ENCODE measurements around the gene SCAMP5. TPM values are rescaled to one million over a fixed set of nuclear protein-coding genes. Genes with fewer than 3 reads are reported as not detected.

The SCAMP5 gene
- total RNA-seq, 1 experiment from 2014 or later: 11.8 TPM

DNA sequence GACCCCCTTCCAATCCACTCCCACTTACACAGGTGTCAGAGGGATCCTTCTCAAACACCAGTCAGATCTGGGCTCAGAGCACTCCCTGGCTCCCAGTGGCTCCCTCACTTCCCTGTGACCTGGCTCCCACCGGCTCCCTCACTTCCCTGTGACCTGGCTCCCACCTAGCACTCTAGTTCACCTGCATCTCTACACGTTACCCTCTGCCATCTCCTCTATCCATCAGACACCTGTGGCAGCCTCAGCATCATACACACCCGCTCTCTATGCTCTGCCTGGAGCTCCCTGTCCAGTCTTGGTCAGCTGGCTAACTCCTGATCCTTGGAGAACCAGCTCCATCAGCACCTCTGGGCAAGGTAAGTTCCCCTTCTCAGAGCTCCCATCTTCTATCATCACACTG, 44.4 kb upstream of the SCAMP5 start:
- intact Hi-C loops (cut with micrococcal nuclease; ENCODE audit: unreplicated experiment): loop anchor here (2.0 to 5.0 kb wide), 2 partner anchors 44 to 109 kb away; partner anchors contain the start of genes FAM219B and ULK3
- TF ChIP-seq, protein P1, sequence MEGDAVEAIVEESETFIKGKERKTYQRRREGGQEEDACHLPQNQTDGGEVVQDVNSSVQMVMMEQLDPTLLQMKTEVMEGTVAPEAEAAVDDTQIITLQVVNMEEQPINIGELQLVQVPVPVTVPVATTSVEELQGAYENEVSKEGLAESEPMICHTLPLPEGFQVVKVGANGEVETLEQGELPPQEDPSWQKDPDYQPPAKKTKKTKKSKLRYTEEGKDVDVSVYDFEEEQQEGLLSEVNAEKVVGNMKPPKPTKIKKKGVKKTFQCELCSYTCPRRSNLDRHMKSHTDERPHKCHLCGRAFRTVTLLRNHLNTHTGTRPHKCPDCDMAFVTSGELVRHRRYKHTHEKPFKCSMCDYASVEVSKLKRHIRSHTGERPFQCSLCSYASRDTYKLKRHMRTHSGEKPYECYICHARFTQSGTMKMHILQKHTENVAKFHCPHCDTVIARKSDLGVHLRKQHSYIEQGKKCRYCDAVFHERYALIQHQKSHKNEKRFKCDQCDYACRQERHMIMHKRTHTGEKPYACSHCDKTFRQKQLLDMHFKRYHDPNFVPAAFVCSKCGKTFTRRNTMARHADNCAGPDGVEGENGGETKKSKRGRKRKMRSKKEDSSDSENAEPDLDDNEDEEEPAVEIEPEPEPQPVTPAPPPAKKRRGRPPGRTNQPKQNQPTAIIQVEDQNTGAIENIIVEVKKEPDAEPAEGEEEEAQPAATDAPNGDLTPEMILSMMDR (IDR thresholded peaks at IDR 0.05; ENCODE audit: insufficient read depth in 1 of 2, low read depth in 1 of 2, low read length in 1 of 2, severe bottlenecking in 1 of 2, unreplicated experiment in 1 of 2): no peak
- DNase-seq: no peak
- H3K27me3 Mint-ChIP-seq (ENCODE audit: insufficient read depth, unreplicated experiment): no peaks in the 10 kb centered on the region
- H3K4me1 Mint-ChIP-seq (ENCODE audit: low read depth, unreplicated experiment): peaks cover 14% of the 10 kb centered on the region
- ChIA-PET CTCF (interaction anchor here (0.6 to 2.1 kb wide), 12 partner anchors 13 to 308 kb away, joined by 3 to 16 read pairs (median 4); partner anchors contain the start of genes COX5A, CSK and FAM219B), POLR2A (interaction anchor here (0.6 kb wide), 1 partner anchor 17 kb away, joined by 5 read pairs; no protein-coding TSS in a partner anchor)
- H3K4me3 Mint-ChIP-seq (ENCODE audit: unreplicated experiment): no peak overlapping the region
- H3K4me1 ChIP-seq: peaks cover 14% of the 10 kb centered on the region
- no peak overlapping the region for H3K4me3 ChIP-seq (ENCODE audit: low read depth, low read length)
- no peaks in the 10 kb centered on the region for H3K27me3 ChIP-seq (replicated peaks; ENCODE audit: control insufficient read depth, insufficient read depth, low read length)
- H3K9me3 ChIP-seq: no peaks in the 10 kb centered on the region
- H3K36me3 Mint-ChIP-seq (ENCODE audit: insufficient read depth, unreplicated experiment): peaks cover 14% of the 10 kb centered on the region
- H3K27ac Mint-ChIP-seq (ENCODE audit: unreplicated experiment): no peak overlapping the region
- no peaks in the 10 kb centered on the region for H3K36me3 ChIP-seq (ENCODE audit: control insufficient read depth, insufficient read depth, low read length)
- BruUV-seq (replicated peaks): no TSS peak
- no peaks in the 10 kb centered on the region for H3K9me3 Mint-ChIP-seq (ENCODE audit: unreplicated experiment)

DNA sequence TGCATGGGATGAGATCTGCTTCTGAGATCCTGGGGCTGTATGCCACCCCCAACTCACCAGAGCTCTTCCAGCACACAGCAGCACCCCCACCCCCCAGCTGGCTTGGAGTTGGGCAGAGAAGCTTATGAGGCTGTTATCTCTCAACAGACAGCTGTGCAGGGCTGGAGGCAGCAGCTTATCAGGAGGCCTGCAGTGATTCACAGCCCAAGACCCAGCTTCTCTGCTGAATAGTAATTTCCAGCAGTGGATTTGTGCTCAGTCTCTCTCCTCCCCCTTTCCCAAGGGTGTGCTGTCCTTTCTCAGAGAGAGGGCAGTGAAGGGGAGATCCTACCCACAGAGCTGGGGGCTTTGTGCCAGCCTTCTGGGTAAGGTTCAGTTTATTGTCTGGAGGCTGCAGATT, 40.8 kb upstream of the SCAMP5 start:
- Mint-ChIP-seq H3K4me1 (ENCODE audit: low read depth, unreplicated experiment) (peaks cover 14% of the 10 kb centered on the region), H3K27ac (ENCODE audit: unreplicated experiment) (peak overlapping the region; percentile 64), H3K36me3 (ENCODE audit: insufficient read depth, unreplicated experiment) (peaks cover 18% of the 10 kb centered on the region), H3K4me3 (ENCODE audit: unreplicated experiment) (peak overlapping the region; percentile 87), H3K9me3 (ENCODE audit: unreplicated experiment) (no peaks in the 10 kb centered on the region), H3K27me3 (ENCODE audit: insufficient read depth, unreplicated experiment) (no peaks in the 10 kb centered on the region)
- H3K4me1 ChIP-seq: peaks cover 14% of the 10 kb centered on the region
- ChIA-PET POLR2A (interaction anchor here (0.5 to 1.1 kb wide), 5 partner anchors 17 to 82 kb away, joined by 3 to 7 read pairs (median 4); partner anchors contain the start of gene COX5A), CTCF (interaction anchor here (0.9 to 1.6 kb wide), 3 partner anchors 84 to 186 kb away, joined by 3 to 7 read pairs (median 3); no protein-coding TSS in a partner anchor)
- DNase-seq: no peak
- H3K4me3 ChIP-seq (ENCODE audit: low read depth, low read length): peak overlapping the region; percentile 56; the same call in 1 of the 2 replicates
- BruUV-seq (replicated peaks): no TSS peak
- intact Hi-C loops (cut with micrococcal nuclease; ENCODE audit: unreplicated experiment): loop anchor here (5.0 kb wide), 1 partner anchor 112 kb away; the partner anchor contains the start of gene ULK3
- H3K36me3 ChIP-seq (ENCODE audit: control insufficient read depth, insufficient read depth, low read length): no peaks in the 10 kb centered on the region
- no peaks in the 10 kb centered on the region for H3K27me3 ChIP-seq (replicated peaks; ENCODE audit: control insufficient read depth, insufficient read depth, low read length)
- no peaks in the 10 kb centered on the region for H3K9me3 ChIP-seq
- TF ChIP-seq, protein P1 (IDR thresholded peaks at IDR 0.05; ENCODE audit: insufficient read depth in 1 of 2, low read depth in 1 of 2, low read length in 1 of 2, severe bottlenecking in 1 of 2, unreplicated experiment in 1 of 2): no peak

DNA sequence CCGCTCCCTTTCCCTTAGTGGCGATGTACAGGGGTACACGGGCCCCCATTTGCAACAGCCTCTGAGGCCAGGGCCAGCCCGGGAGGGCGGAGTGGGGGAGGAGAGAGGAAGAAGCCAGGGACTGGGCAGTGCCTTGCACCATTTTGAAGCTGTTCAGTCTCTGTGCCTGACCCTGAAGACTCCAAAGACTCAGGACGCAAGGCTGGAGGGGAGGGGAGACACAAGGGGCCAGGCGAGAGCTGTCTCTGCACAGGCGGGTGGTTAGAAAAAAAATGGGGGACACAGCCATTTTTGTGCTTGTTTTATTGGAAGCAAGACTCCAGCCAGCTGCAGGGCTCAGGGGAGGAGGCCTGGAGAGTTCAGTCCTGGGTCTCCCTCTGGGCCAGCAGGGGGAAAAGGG, 40.3 kb upstream of the SCAMP5 start:
- H3K27me3 Mint-ChIP-seq (ENCODE audit: insufficient read depth, unreplicated experiment): no peaks in the 10 kb centered on the region
- no TSS peak for BruUV-seq (replicated peaks)

More for the DNA sequence above, 40.3 kb upstream of the SCAMP5 start:
- Mint-ChIP-seq H3K27ac (ENCODE audit: unreplicated experiment) (peak overlapping the region; percentile 64), H3K4me1 (ENCODE audit: low read depth, unreplicated experiment) (peaks cover 13% of the 10 kb centered on the region), H3K36me3 (ENCODE audit: insufficient read depth, unreplicated experiment) (peaks cover 18% of the 10 kb centered on the region), H3K9me3 (ENCODE audit: unreplicated experiment) (no peaks in the 10 kb centered on the region), H3K4me3 (ENCODE audit: unreplicated experiment) (peak overlapping the region; percentile 87)
- Histone ChIP-seq H3K27me3 (replicated peaks; ENCODE audit: control insufficient read depth, insufficient read depth, low read length) (no peaks in the 10 kb centered on the region), H3K9me3 (no peaks in the 10 kb centered on the region), H3K36me3 (ENCODE audit: control insufficient read depth, insufficient read depth, low read length) (no peaks in the 10 kb centered on the region), H3K4me1 (peaks cover 14% of the 10 kb centered on the region), H3K4me3 (ENCODE audit: low read depth, low read length) (peak overlapping the region; percentile 56)
- intact Hi-C loops (cut with micrococcal nuclease; ENCODE audit: unreplicated experiment): loop anchor here (5.0 kb wide), 1 partner anchor 247 kb away; the partner anchor contains the start of gene C15orf39
- ChIA-PET POLR2A (interaction anchor here (0.6 to 1.1 kb wide), 3 partner anchors 17 to 81 kb away, joined by 4 to 7 read pairs (median 5); partner anchors contain the start of gene COX5A), CTCF (interaction anchor here (0.7 to 1.6 kb wide), 2 partner anchors 40 to 184 kb away, joined by 3 to 7 read pairs; partner anchors contain the start of gene SCAMP5)
- DNase-seq: no peak
- TF ChIP-seq, protein P1 (IDR thresholded peaks at IDR 0.05; ENCODE audit: insufficient read depth in 1 of 2, low read depth in 1 of 2, low read length in 1 of 2, severe bottlenecking in 1 of 2, unreplicated experiment in 1 of 2): no peak
